Neural progenitor cell (in vitro differentiated cells): ENCODE data around the gene ALDH5A1. TPM values are rescaled to one million over a fixed set of nuclear protein-coding genes. Genes with fewer than 3 reads are reported as not detected.

Experiments used
- DNase-seq: peaks from one replicate; pipeline ENCODE4 v3.0.0-alpha.2; 2016; ENCODE audit warnings: low spot score
- H2AFZ ChIP-seq: fragments of 200-600 bp; sonication (generic); replicated peaks from 2 replicates; pipeline ENCODE4 v1.6.1; 2016; ENCODE audit warnings: antibody characterized with exemption
- H3F3A ChIP-seq: fragments of 200-600 bp; sonication (generic); 2 replicates; pipeline ENCODE4 v1.6.1; 2016; ENCODE audit warnings: antibody characterized with exemption, low read depth
- H3K27ac ChIP-seq: fragments of 200-600 bp; sonication (generic); 2 replicates; pipeline ENCODE4 v1.5.1; 2016; ENCODE audit warnings: mild to moderate bottlenecking
- H3K27me3 ChIP-seq: fragments of 200-600 bp; sonication (generic); 2 replicates; pipeline ENCODE4 v1.6.1; 2016; ENCODE audit warnings: mild to moderate bottlenecking, moderate library complexity
- H3K36me3 ChIP-seq: fragments of 200-600 bp; sonication (generic); 2 replicates; pipeline ENCODE4 v1.5.1; 2016
- H3K4me1 ChIP-seq: fragments of 200-600 bp; sonication (generic); 2 replicates; pipeline ENCODE4 v1.6.1; 2016; ENCODE audit warnings: mixed run types
- H3K4me2 ChIP-seq: fragments of 200-600 bp; sonication (generic); 2 replicates; pipeline ENCODE4 v1.6.1; 2016
- H3K4me3 ChIP-seq: fragments of 200-600 bp; sonication (generic); 2 replicates; pipeline ENCODE4 v1.5.1; 2016
- H3K79me2 ChIP-seq: fragments of 200-600 bp; sonication (generic); 2 replicates; pipeline ENCODE4 v1.6.1; 2016; ENCODE audit warnings: low read depth
- H3K9ac ChIP-seq: fragments of 200-600 bp; sonication (generic); 2 replicates; pipeline ENCODE4 v1.6.1; 2016
- H3K9me3 ChIP-seq: fragments of 200-600 bp; sonication (generic); 2 replicates; pipeline ENCODE4 v1.5.1; 2016; ENCODE audit warnings: low read depth
- H4K20me1 ChIP-seq: fragments of 200-600 bp; sonication (generic); 2 replicates; pipeline ENCODE4 v1.6.1; 2016; ENCODE audit warnings: low read depth
- H3K27ac Mint-ChIP-seq: 3 replicates; pipeline ENCODE4 v1.8.0; 2021; ENCODE audit warnings: mixed read lengths
- H3K27me3 Mint-ChIP-seq: 2 replicates; pipeline ENCODE4 v1.8.0; 2022; ENCODE audit warnings: low read depth, mild to moderate bottlenecking, inconsistent platforms, moderate library complexity, mixed read lengths; ENCODE audit not compliant: insufficient read depth
- H3K36me3 Mint-ChIP-seq: 3 replicates; pipeline ENCODE4 v1.8.0; 2021; ENCODE audit warnings: mixed read lengths
- H3K4me1 Mint-ChIP-seq: 3 replicates; pipeline ENCODE4 v1.8.0; 2021; ENCODE audit warnings: mixed read lengths
- H3K4me3 Mint-ChIP-seq: 3 replicates; pipeline ENCODE4 v1.8.0; 2021; ENCODE audit warnings: mild to moderate bottlenecking, moderate library complexity, mixed read lengths
- H3K9me3 Mint-ChIP-seq: 3 replicates; pipeline ENCODE4 v1.8.0; 2020; ENCODE audit warnings: mixed read lengths
- CTCF ChIP-seq: fragments of 200-600 bp; sonication (generic); IDR thresholded peaks from 2 replicates; pipeline ENCODE4 v1.5.1; 2017; ENCODE audit warnings: antibody characterized with exemption, mild to moderate bottlenecking
- EZH2 ChIP-seq: fragments of 200-600 bp; sonication (generic); IDR thresholded peaks from 2 replicates; pipeline ENCODE4 v1.6.1; 2017; ENCODE audit warnings: antibody characterized with exemption, mild to moderate bottlenecking, moderate library complexity
- EZH2phosphoT487 ChIP-seq: fragments of 200-600 bp; sonication (generic); IDR thresholded peaks from 2 replicates; pipeline ENCODE4 v1.6.1; 2017; ENCODE audit warnings: antibody characterized with exemption
- total RNA-seq: library from RNA; depleted of rRNA; stranded (reverse); fragments of >200 nt; gene quantifications from 2 replicates; pipeline ENCODE4 v1.2.3, GENCODE V29; 2015; ENCODE audit warnings: low replicate concordance

Gene ALDH5A1
- total RNA-seq, 1 donor from 2014 or later, result 10.8 TPM

DNA sequence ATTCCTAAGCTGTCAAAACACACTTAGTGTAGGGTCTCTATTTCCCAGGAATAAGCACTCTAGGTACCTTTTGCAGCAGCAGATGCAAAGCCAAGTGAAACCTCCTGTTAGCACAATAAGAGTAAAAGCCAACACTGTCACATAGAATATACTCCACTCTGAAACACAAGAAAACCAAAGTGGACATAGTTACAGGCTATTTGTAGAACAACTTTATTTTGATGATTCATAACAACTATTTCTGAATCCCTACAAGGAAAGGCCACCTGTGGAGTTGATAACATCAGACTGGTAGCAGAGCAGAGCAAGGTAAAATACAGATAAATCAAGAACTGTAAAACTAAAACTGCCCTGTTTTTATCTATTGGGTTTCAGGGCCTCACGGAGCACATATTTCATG is 59.7 kb downstream of the ALDH5A1 start:
- TF ChIP-seq EZH2phosphoT487 (no peak), CTCF (no peak), EZH2 (no peak)
- DNase-seq, result no peak
- H3F3A ChIP-seq, result no peaks in the 10 kb centered on the region
- no peaks in the 10 kb centered on the region for H3K36me3 ChIP-seq
- Mint-ChIP-seq H3K4me3 (no peak overlapping the region), H3K27ac (no peak overlapping the region), H3K36me3 (no peaks in the 10 kb centered on the region), H3K27me3 (peaks cover 3% of the 10 kb centered on the region), H3K4me1 (no peaks in the 10 kb centered on the region), H3K9me3 (no peaks in the 10 kb centered on the region)
- no peak overlapping the region for H2AFZ ChIP-seq
- H3K9ac ChIP-seq, result no peak overlapping the region
- H3K4me2 ChIP-seq, result no peak overlapping the region
- H3K4me3 ChIP-seq, result no peak overlapping the region
- H4K20me1 ChIP-seq, result no peaks in the 10 kb centered on the region
- no peaks in the 10 kb centered on the region for H3K9me3 ChIP-seq
- no peaks in the 10 kb centered on the region for H3K79me2 ChIP-seq
- no peak overlapping the region for H3K27ac ChIP-seq
- no peaks in the 10 kb centered on the region for H3K27me3 ChIP-seq
- no peaks in the 10 kb centered on the region for H3K4me1 ChIP-seq

DNA sequence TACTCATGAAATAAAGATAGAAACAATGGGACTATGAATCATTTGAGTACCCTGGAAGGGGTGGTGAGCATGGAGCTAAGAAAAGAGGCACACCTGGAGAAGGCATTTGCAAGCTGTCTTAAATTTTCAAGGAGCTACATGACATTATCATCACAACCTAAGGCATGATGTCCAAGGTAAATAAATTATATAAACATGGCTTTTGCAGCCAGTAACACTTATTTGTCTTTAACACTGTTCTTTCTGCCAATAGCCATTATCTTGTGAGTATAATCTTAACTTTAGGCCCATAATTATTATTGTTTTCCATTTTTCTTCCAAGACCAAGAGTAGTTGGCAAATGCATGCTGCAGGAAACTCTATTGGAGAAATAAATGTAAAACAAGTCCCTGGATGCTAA is 63.7 kb downstream of the ALDH5A1 start:
- TF ChIP-seq EZH2phosphoT487, result no peak
- TF ChIP-seq EZH2, result no peak
- no peak for TF ChIP-seq CTCF
- no peak overlapping the region for H3K4me2 ChIP-seq
- no peaks in the 10 kb centered on the region for H4K20me1 ChIP-seq
- no peak overlapping the region for H3K4me3 Mint-ChIP-seq
- H3K36me3 Mint-ChIP-seq, result no peaks in the 10 kb centered on the region
- no peak overlapping the region for H3K27ac Mint-ChIP-seq
- no peaks in the 10 kb centered on the region for H3F3A ChIP-seq
- no peak for DNase-seq
- no peaks in the 10 kb centered on the region for H3K27me3 ChIP-seq
- H3K4me1 ChIP-seq, result no peaks in the 10 kb centered on the region
- H2AFZ ChIP-seq, result no peak overlapping the region
- no peaks in the 10 kb centered on the region for H3K9me3 Mint-ChIP-seq
- no peaks in the 10 kb centered on the region for H3K36me3 ChIP-seq
- H3K27me3 Mint-ChIP-seq, result peaks cover 2% of the 10 kb centered on the region
- no peaks in the 10 kb centered on the region for H3K9me3 ChIP-seq
- H3K9ac ChIP-seq, result no peak overlapping the region
- H3K4me3 ChIP-seq, result no peak overlapping the region
- H3K79me2 ChIP-seq, result no peaks in the 10 kb centered on the region
- no peaks in the 10 kb centered on the region for H3K4me1 Mint-ChIP-seq
- no peak overlapping the region for H3K27ac ChIP-seq

DNA sequence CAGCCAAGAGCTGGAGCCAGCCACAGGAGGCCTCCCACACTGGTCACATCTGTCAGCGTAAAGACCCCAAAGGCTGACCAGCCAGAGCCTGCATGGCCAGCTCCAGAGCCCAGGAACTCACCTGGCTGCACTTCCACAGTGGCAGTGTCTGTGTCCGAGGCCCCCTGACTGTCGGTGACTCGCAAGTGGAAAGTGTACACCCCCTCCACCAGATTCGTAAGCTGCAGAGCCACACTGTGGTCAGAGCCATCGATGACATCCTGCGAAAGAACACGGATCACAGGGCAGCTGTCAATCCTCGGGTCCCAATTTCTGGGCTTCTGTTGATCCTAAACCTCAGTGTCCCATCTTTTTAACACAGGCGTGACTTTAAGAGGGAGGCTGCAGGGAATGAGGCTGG is 69.3 kb downstream of the ALDH5A1 start:
- no peak overlapping the region for H3K27ac ChIP-seq
- H3K4me1 ChIP-seq, result peaks cover 7% of the 10 kb centered on the region
- Mint-ChIP-seq H3K4me3 (no peak overlapping the region), H3K4me1 (no peaks in the 10 kb centered on the region), H3K9me3 (no peaks in the 10 kb centered on the region), H3K27me3 (peaks cover 4% of the 10 kb centered on the region), H3K36me3 (no peaks in the 10 kb centered on the region), H3K27ac (no peak overlapping the region)
- H3F3A ChIP-seq, result no peaks in the 10 kb centered on the region
- no peak overlapping the region for H3K4me2 ChIP-seq
- TF ChIP-seq EZH2phosphoT487, result no peak
- TF ChIP-seq CTCF, result peak; percentile 28
- no peak for TF ChIP-seq EZH2
- H2AFZ ChIP-seq, result peak overlapping the region; percentile 38
- DNase-seq, result peak; percentile 33
- no peak overlapping the region for H3K9ac ChIP-seq
- no peaks in the 10 kb centered on the region for H3K79me2 ChIP-seq
- no peaks in the 10 kb centered on the region for H3K36me3 ChIP-seq
- H3K4me3 ChIP-seq, result no peak overlapping the region
- no peaks in the 10 kb centered on the region for H4K20me1 ChIP-seq
- no peaks in the 10 kb centered on the region for H3K9me3 ChIP-seq
- H3K27me3 ChIP-seq, result no peaks in the 10 kb centered on the region

- H3K9ac ChIP-seq, result no peak overlapping the region
- TF ChIP-seq CTCF (no peak), EZH2phosphoT487 (no peak), EZH2 (no peak)
- no peak overlapping the region for H2AFZ ChIP-seq
- no peaks in the 10 kb centered on the region for H3F3A ChIP-seq
- no peak overlapping the region for H3K4me2 ChIP-seq
- no peaks in the 10 kb centered on the region for H3K79me2 ChIP-seq
- H3K36me3 Mint-ChIP-seq, result no peaks in the 10 kb centered on the region
- H3K27ac ChIP-seq, result no peak overlapping the region
- no peaks in the 10 kb centered on the region for H3K9me3 Mint-ChIP-seq
- H3K4me1 Mint-ChIP-seq, result no peaks in the 10 kb centered on the region
- H3K27me3 Mint-ChIP-seq, result peaks cover 4% of the 10 kb centered on the region
- H3K36me3 ChIP-seq, result no peaks in the 10 kb centered on the region
- no peaks in the 10 kb centered on the region for H3K9me3 ChIP-seq
- H3K27me3 ChIP-seq, result no peaks in the 10 kb centered on the region
- no peak overlapping the region for H3K4me3 Mint-ChIP-seq
- H3K27ac Mint-ChIP-seq, result no peak overlapping the region
- H4K20me1 ChIP-seq, result no peaks in the 10 kb centered on the region
- DNase-seq, result no peak
- peaks cover 7% of the 10 kb centered on the region for H3K4me1 ChIP-seq
- no peak overlapping the region for H3K4me3 ChIP-seq
Measured at GRCh38 chr6:24565196-24565595, 70.4 kb downstream of the ALDH5A1 start.
